ENCODE results near the gene JADE2.
A peak's percentile ranks its signal among the peaks of the same experiment; 100 is the strongest.

Gene JADE2

GRCh38 chr5:134540747-134541733 is 15.6 kb downstream of the JADE2 start:
- Histone ChIP-seq H3K9ac (ENCODE audit: low read length) (no peak overlapping the region), H3K18ac (ENCODE audit: low read depth in 1 of 2, low read length in 2 of 2) (no peak overlapping the region), H3K27ac (ENCODE audit: low read length, poor library complexity, severe bottlenecking) (no peak overlapping the region), H3K4me3 (ENCODE audit: insufficient read depth in 1 of 2, low read depth in 1 of 2, low read length in 2 of 2) (no peak overlapping the region), H3K4me1 (ENCODE audit: control insufficient read depth, insufficient read depth, low read depth, low read length) (peaks cover 3% of the 10 kb centered on the region), H3K23ac (ENCODE audit: low read length in 2 of 2) (no peak overlapping the region), H2AFZ (ENCODE audit: low read depth, low read length) (no peak overlapping the region), H2BK15ac (ENCODE audit: low read depth, poor library complexity, severe bottlenecking) (no peak overlapping the region), H3K4ac (ENCODE audit: low read depth in 1 of 2, low read length in 2 of 2) (no peak overlapping the region), H4K8ac (ENCODE audit: low read length) (no peak overlapping the region), H2BK120ac (ENCODE audit: low read depth, low read length) (no peak overlapping the region), H3K27me3 (ENCODE audit: control insufficient read depth in 1 of 2, insufficient read depth in 1 of 2, low read length in 2 of 2) (no peaks in the 10 kb centered on the region), H2BK5ac (ENCODE audit: low read depth, low read length, poor library complexity, severe bottlenecking) (no peak overlapping the region), H2AK5ac (ENCODE audit: low read length, severe bottlenecking) (no peak overlapping the region), H3K36me3 (ENCODE audit: control insufficient read depth in 1 of 2, insufficient read depth in 2 of 2, low read depth in 1 of 2, low read length in 2 of 2) (peaks cover 82 to 87% of the 10 kb centered on the region in 2 experiments), H3K79me1 (replicated peaks; ENCODE audit: low read length, poor library complexity, severe bottlenecking) (peaks cover 68% of the 10 kb centered on the region), H4K91ac (ENCODE audit: low read length) (no peak overlapping the region), H3K9me3 (ENCODE audit: control insufficient read depth, low read length) (no peaks in the 10 kb centered on the region), H3K14ac (ENCODE audit: low read length in 2 of 2) (no peak overlapping the region), H3K4me2 (ENCODE audit: low read length, poor library complexity, severe bottlenecking) (no peak overlapping the region), H2BK12ac (ENCODE audit: low read length in 2 of 2) (no peak overlapping the region)
- no peak for DNase-seq
- WGBS: 92% methylated on average over 13 of the region's 15 CpGs

- WGBS: 83% methylated on average over 4 of the region's 4 CpGs
- H4K91ac ChIP-seq (ENCODE audit: low read length): no peak overlapping the region
Observed at GRCh38 chr5:134541736-134542376, 16.4 kb downstream of the JADE2 start.

GRCh38 chr5:134543820-134544614 is 18.5 kb downstream of the JADE2 start:
- Histone ChIP-seq H3K9ac (ENCODE audit: low read length) (peak overlapping the region; percentile 66), H2BK120ac (ENCODE audit: low read depth, low read length) (no peak overlapping the region), H3K9me3 (ENCODE audit: control insufficient read depth, low read length) (no peaks in the 10 kb centered on the region), H4K91ac (ENCODE audit: low read length) (no peak overlapping the region), H2BK15ac (ENCODE audit: low read depth, poor library complexity, severe bottlenecking) (peak overlapping the region; percentile 33), H3K4me1 (ENCODE audit: control insufficient read depth, insufficient read depth, low read depth, low read length) (no peaks in the 10 kb centered on the region), H4K8ac (ENCODE audit: low read length) (no peak overlapping the region), H3K36me3 (ENCODE audit: control insufficient read depth in 1 of 2, insufficient read depth in 2 of 2, low read depth in 1 of 2, low read length in 2 of 2) (peaks cover 74 to 82% of the 10 kb centered on the region in 2 experiments), H3K18ac (ENCODE audit: low read depth in 1 of 2, low read length in 2 of 2) (no peak overlapping the region), H2BK12ac (ENCODE audit: low read length in 2 of 2) (no peak overlapping the region), H2BK5ac (ENCODE audit: low read depth, low read length, poor library complexity, severe bottlenecking) (no peak overlapping the region), H3K14ac (ENCODE audit: low read length in 2 of 2) (no peak overlapping the region), H3K4me3 (ENCODE audit: insufficient read depth in 1 of 2, low read depth in 1 of 2, low read length in 2 of 2) (no peak overlapping the region), H3K4ac (ENCODE audit: low read depth in 1 of 2, low read length in 2 of 2) (no peak overlapping the region), H3K4me2 (ENCODE audit: low read length, poor library complexity, severe bottlenecking) (no peak overlapping the region), H3K79me1 (replicated peaks; ENCODE audit: low read length, poor library complexity, severe bottlenecking) (peaks cover 62% of the 10 kb centered on the region), H3K23ac (ENCODE audit: low read length in 2 of 2) (no peak overlapping the region), H2AK5ac (ENCODE audit: low read length, severe bottlenecking) (no peak overlapping the region), H3K27me3 (ENCODE audit: control insufficient read depth in 1 of 2, insufficient read depth in 1 of 2, low read length in 2 of 2) (no peaks in the 10 kb centered on the region), H2AFZ (ENCODE audit: low read depth, low read length) (no peak overlapping the region), H3K27ac (ENCODE audit: low read length, poor library complexity, severe bottlenecking) (no peak overlapping the region)
- 94% methylated on average over 11 of the region's 11 CpGs for WGBS
- no peak for DNase-seq

More at GRCh38 chr5:134541736-134542376, 16.4 kb downstream of the JADE2 start:
- DNase-seq: peak; percentile 56
- no peak overlapping the region for H4K8ac ChIP-seq (ENCODE audit: low read length)
- H3K14ac ChIP-seq (ENCODE audit: low read length in 2 of 2): no peak overlapping the region
- no peak overlapping the region for H2BK12ac ChIP-seq (ENCODE audit: low read length in 2 of 2)
- no peak overlapping the region for H3K18ac ChIP-seq (ENCODE audit: low read depth in 1 of 2, low read length in 2 of 2)
- H3K4me1 ChIP-seq (ENCODE audit: control insufficient read depth, insufficient read depth, low read depth, low read length): peaks cover 2% of the 10 kb centered on the region
- H3K23ac ChIP-seq (ENCODE audit: low read length in 2 of 2): no peak overlapping the region
- H3K27me3 ChIP-seq (ENCODE audit: control insufficient read depth in 1 of 2, insufficient read depth in 1 of 2, low read length in 2 of 2): no peaks in the 10 kb centered on the region
- no peak overlapping the region for H3K4me2 ChIP-seq (ENCODE audit: low read length, poor library complexity, severe bottlenecking)
- no peak overlapping the region for H3K27ac ChIP-seq (ENCODE audit: low read length, poor library complexity, severe bottlenecking)
- H2BK5ac ChIP-seq (ENCODE audit: low read depth, low read length, poor library complexity, severe bottlenecking): no peak overlapping the region
- no peak overlapping the region for H2AFZ ChIP-seq (ENCODE audit: low read depth, low read length)
- H3K4me3 ChIP-seq (ENCODE audit: insufficient read depth in 1 of 2, low read depth in 1 of 2, low read length in 2 of 2): no peak overlapping the region
- no peak overlapping the region for H2BK120ac ChIP-seq (ENCODE audit: low read depth, low read length)
- H3K36me3 ChIP-seq (ENCODE audit: control insufficient read depth in 1 of 2, insufficient read depth in 2 of 2, low read depth in 1 of 2, low read length in 2 of 2): peaks cover 78 to 85% of the 10 kb centered on the region in 2 experiments
- no peak overlapping the region for H2AK5ac ChIP-seq (ENCODE audit: low read length, severe bottlenecking)
- H3K79me1 ChIP-seq (replicated peaks; ENCODE audit: low read length, poor library complexity, severe bottlenecking): peaks cover 64% of the 10 kb centered on the region
- H2BK15ac ChIP-seq (ENCODE audit: low read depth, poor library complexity, severe bottlenecking): no peak overlapping the region
- H3K9ac ChIP-seq (ENCODE audit: low read length): no peak overlapping the region
- no peak overlapping the region for H3K4ac ChIP-seq (ENCODE audit: low read depth in 1 of 2, low read length in 2 of 2)
- H3K9me3 ChIP-seq (ENCODE audit: control insufficient read depth, low read length): no peaks in the 10 kb centered on the region

Measured in mesenchymal stem cell (in vitro differentiated cells and primary cell).